ENCODE measurements around the gene NGEF.

Gene NGEF

GRCh38 chr2:232963913-232964312, 49.1 kb downstream of the NGEF start:
- Mint-ChIP-seq H3K27me3 (ENCODE audit: low read depth) (peaks cover 15% of the 10 kb centered on the region), H3K4me3 (no peak overlapping the region), H3K4me1 (no peaks in the 10 kb centered on the region), H3K9me3 (peaks cover 12% of the 10 kb centered on the region), H3K27ac (no peak overlapping the region), H3K36me3 (ENCODE audit: low read depth) (no peaks in the 10 kb centered on the region)
- no peak for TF ChIP-seq CTCF (IDR thresholded peaks at IDR 0.05; ENCODE audit: unreplicated experiment in 3 of 3)

DNA sequence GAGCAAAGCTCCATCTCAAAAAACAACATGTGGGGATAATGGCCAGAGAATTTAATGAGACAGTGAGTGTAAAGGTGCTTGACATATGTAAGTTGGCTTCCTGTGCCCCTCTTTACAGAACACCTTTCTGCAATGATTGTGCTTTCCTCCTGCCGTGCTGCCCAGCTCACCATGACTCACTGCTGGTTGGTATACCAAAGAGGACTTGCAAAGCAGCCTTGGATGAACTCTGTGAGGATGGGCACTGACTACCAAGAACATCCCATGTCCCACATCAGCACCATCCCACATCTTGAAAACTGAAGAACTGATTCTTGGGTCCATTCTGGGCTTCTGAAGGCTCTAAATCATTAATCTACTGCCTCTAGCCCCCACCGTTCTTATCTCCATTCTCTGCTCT, 52.2 kb downstream of the NGEF start:
- H3K36me3 Mint-ChIP-seq (ENCODE audit: low read depth), result no peaks in the 10 kb centered on the region
- H3K4me3 Mint-ChIP-seq, result no peak overlapping the region
- H3K27ac Mint-ChIP-seq, result no peak overlapping the region
- no peak for TF ChIP-seq CTCF (IDR thresholded peaks at IDR 0.05; ENCODE audit: unreplicated experiment in 3 of 3)
- H3K9me3 Mint-ChIP-seq, result peaks cover 5% of the 10 kb centered on the region
- no peaks in the 10 kb centered on the region for H3K4me1 Mint-ChIP-seq
- H3K27me3 Mint-ChIP-seq (ENCODE audit: low read depth), result peaks cover 21% of the 10 kb centered on the region

DNA sequence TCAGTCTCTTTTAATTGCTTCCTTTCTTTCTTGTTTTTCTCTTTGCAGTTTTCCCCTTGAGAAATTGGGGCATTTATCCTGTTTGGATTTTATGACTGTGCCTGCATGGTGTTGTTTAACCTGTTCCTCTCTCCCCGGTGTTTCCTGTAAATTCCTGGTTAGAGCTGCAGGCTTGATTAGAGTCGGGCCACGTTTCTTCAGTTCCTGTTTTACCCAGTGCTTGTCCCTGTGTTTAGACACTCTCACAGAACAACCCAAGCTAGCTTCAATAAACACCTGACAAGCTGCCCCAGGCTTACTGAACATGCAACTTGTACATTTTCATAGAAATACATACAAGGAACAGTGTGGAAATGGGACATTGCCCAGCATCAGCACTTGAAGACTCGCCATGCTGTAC, 53.9 kb downstream of the NGEF start:
- no peak overlapping the region for H3K4me3 Mint-ChIP-seq
- H3K27ac Mint-ChIP-seq, result no peak overlapping the region
- TF ChIP-seq CTCF (IDR thresholded peaks at IDR 0.05; ENCODE audit: unreplicated experiment in 3 of 3), result no peak
- peaks cover 16% of the 10 kb centered on the region for H3K27me3 Mint-ChIP-seq (ENCODE audit: low read depth)
- peaks cover 2% of the 10 kb centered on the region for H3K9me3 Mint-ChIP-seq
- H3K36me3 Mint-ChIP-seq (ENCODE audit: low read depth), result no peaks in the 10 kb centered on the region
- H3K4me1 Mint-ChIP-seq, result no peaks in the 10 kb centered on the region

- Mint-ChIP-seq H3K36me3 (ENCODE audit: low read depth) (no peaks in the 10 kb centered on the region), H3K27me3 (ENCODE audit: low read depth) (peaks cover 16% of the 10 kb centered on the region), H3K27ac (no peak overlapping the region), H3K4me1 (no peaks in the 10 kb centered on the region), H3K4me3 (no peak overlapping the region), H3K9me3 (peaks cover 2% of the 10 kb centered on the region)
- TF ChIP-seq CTCF (IDR thresholded peaks at IDR 0.05; ENCODE audit: unreplicated experiment in 3 of 3), result no peak
These were observed 55.4 kb downstream of the NGEF start for GRCh38 chr2:232957657-232958090.

DNA sequence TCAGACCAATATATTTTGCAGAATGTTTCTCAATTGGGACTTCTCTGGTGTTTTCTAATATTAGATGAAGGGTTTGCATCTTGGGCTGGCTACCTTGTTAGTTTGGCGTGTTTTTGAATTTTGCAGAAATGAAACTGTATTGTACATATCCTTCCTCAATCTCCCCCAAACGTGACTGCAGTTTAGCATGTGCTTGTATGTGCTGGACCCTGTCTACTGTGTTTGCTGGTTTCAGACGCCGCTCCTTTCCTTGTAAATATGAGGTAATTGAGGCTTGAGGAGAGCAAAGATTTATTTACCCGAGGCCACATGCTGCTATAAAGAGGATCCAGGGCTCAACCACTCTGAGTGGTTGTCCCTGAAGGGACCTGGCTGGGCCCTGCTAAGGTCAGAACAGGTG, 57.2 kb downstream of the NGEF start:
- Mint-ChIP-seq H3K36me3 (ENCODE audit: low read depth) (no peaks in the 10 kb centered on the region), H3K4me1 (peaks cover 11% of the 10 kb centered on the region), H3K27ac (no peak overlapping the region), H3K27me3 (ENCODE audit: low read depth) (peaks cover 14% of the 10 kb centered on the region), H3K4me3 (no peak overlapping the region), H3K9me3 (peaks cover 2% of the 10 kb centered on the region)
- TF ChIP-seq CTCF (IDR thresholded peaks at IDR 0.05; ENCODE audit: unreplicated experiment in 3 of 3), result no peak

GRCh38 chr2:232954691-232955090, 58.4 kb downstream of the NGEF start:
- Mint-ChIP-seq H3K27ac (no peak overlapping the region), H3K27me3 (ENCODE audit: low read depth) (peaks cover 14% of the 10 kb centered on the region), H3K36me3 (ENCODE audit: low read depth) (no peaks in the 10 kb centered on the region), H3K4me1 (peaks cover 20% of the 10 kb centered on the region), H3K4me3 (no peak overlapping the region), H3K9me3 (peaks cover 2% of the 10 kb centered on the region)
- TF ChIP-seq CTCF (IDR thresholded peaks at IDR 0.05; ENCODE audit: unreplicated experiment in 3 of 3), result no peak

All from nephron (organoid).